Measurements from ENCODE around the gene PPP2R5E. TPM values are rescaled to one million over a fixed set of nuclear protein-coding genes. Genes with fewer than 3 reads are reported as not detected.

The PPP2R5E gene
- total and polyA plus RNA-seq, 4 donors: 6.0 to 13.1 (median 8.4) TPM

- 56% methylated on average over 1 of the region's 1 CpG for WGBS
- TF ChIP-seq GABPA (IDR thresholded peaks at IDR 0.05 in 1 of 2, conservative IDR thresholded peaks at IDR 0.05 in 1 of 2) (no peak), RAD21 (IDR thresholded peaks at IDR 0.05) (peak in 1 of 2 donors; percentile 9)
- H3K9me3 ChIP-seq (ENCODE audit: control insufficient read depth in 4 of 4, low read length in 3 of 4): no peaks in the 10 kb centered on the region
- no peak overlapping the region for H3K9ac ChIP-seq (ENCODE audit: low read depth in 1 of 2, low read length in 2 of 2)
- H3K36me3 ChIP-seq (ENCODE audit: control insufficient read depth in 4 of 4, insufficient read depth in 3 of 4, low read depth in 1 of 4, low read length in 3 of 4): peaks cover 3 to 18% (median 11%) of the 10 kb centered on the region in 4 donors
- no peaks in the 10 kb centered on the region for H3K27me3 ChIP-seq (ENCODE audit: control insufficient read depth in 4 of 4, insufficient read depth in 4 of 4, low read length in 3 of 4)
- H3K4me3 ChIP-seq (ENCODE audit: low read depth in 1 of 3, low read length in 3 of 3): no peak overlapping the region
- H3K27ac ChIP-seq (ENCODE audit: low read depth in 1 of 2, low read length in 2 of 2): no peak overlapping the region
- peaks cover 0 to 4% (median 0%) of the 10 kb centered on the region in 4 donors for H3K4me1 ChIP-seq (ENCODE audit: control insufficient read depth in 4 of 4, insufficient read depth in 4 of 4, low read length in 3 of 4)
- no peak for DNase-seq (ENCODE audit: low spot score)
Observed at GRCh38 chr14:63392236-63392635, 150.9 kb downstream of the PPP2R5E start.

DNA sequence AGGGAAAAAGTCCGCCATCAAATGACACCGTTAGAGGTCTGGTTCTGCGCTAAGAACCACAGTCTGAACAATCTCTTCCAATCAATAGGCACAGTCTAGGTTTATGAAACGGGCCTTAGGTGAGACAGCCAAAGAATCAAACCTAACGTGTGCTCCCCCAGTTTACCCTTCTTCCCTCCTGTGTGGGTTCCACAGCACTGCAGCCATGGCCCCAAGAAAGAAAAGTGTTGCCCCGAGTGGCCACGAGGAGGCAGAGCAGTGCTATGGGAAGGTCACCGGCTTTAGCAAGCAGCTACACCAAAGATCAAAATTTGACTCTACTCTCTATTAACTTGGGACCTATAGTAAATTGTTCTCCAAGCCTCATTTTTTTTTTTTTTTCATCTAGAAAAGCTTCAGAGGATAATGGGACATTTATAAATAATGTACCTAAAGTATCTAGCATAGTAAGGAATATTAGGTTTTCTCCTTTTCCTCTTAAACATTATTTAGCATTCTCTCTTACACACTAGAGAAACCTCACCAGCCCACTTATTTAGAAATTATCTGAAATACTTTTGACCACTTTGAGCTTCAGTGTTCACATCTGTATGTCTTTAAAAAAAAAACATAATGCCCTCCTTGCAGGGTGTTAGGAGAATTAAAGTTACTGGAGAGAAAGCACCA lies 154.3 kb downstream of the PPP2R5E start:
- H3K9me3 ChIP-seq (ENCODE audit: control insufficient read depth in 4 of 4, low read length in 3 of 4): no peaks in the 10 kb centered on the region
- 56% methylated on average over 8 of the region's 8 CpGs for whole genome bisulfite sequencing
- peak; percentile 64 for DNase-seq (ENCODE audit: low spot score)
- TF ChIP-seq RAD21 (IDR thresholded peaks at IDR 0.05) (peak; percentile 94 to 98), NR2F2 (IDR thresholded peaks at IDR 0.05) (peak; percentile 25), RXRA (IDR thresholded peaks at IDR 0.05) (peak in 1 of 2 donors; percentile 34)
- TF ChIP-seq, protein P1, sequence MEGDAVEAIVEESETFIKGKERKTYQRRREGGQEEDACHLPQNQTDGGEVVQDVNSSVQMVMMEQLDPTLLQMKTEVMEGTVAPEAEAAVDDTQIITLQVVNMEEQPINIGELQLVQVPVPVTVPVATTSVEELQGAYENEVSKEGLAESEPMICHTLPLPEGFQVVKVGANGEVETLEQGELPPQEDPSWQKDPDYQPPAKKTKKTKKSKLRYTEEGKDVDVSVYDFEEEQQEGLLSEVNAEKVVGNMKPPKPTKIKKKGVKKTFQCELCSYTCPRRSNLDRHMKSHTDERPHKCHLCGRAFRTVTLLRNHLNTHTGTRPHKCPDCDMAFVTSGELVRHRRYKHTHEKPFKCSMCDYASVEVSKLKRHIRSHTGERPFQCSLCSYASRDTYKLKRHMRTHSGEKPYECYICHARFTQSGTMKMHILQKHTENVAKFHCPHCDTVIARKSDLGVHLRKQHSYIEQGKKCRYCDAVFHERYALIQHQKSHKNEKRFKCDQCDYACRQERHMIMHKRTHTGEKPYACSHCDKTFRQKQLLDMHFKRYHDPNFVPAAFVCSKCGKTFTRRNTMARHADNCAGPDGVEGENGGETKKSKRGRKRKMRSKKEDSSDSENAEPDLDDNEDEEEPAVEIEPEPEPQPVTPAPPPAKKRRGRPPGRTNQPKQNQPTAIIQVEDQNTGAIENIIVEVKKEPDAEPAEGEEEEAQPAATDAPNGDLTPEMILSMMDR (IDR thresholded peaks at IDR 0.05; ENCODE audit: low read depth, low read length, missing input control): peak; percentile 78
- TF ChIP-seq, protein P2, sequence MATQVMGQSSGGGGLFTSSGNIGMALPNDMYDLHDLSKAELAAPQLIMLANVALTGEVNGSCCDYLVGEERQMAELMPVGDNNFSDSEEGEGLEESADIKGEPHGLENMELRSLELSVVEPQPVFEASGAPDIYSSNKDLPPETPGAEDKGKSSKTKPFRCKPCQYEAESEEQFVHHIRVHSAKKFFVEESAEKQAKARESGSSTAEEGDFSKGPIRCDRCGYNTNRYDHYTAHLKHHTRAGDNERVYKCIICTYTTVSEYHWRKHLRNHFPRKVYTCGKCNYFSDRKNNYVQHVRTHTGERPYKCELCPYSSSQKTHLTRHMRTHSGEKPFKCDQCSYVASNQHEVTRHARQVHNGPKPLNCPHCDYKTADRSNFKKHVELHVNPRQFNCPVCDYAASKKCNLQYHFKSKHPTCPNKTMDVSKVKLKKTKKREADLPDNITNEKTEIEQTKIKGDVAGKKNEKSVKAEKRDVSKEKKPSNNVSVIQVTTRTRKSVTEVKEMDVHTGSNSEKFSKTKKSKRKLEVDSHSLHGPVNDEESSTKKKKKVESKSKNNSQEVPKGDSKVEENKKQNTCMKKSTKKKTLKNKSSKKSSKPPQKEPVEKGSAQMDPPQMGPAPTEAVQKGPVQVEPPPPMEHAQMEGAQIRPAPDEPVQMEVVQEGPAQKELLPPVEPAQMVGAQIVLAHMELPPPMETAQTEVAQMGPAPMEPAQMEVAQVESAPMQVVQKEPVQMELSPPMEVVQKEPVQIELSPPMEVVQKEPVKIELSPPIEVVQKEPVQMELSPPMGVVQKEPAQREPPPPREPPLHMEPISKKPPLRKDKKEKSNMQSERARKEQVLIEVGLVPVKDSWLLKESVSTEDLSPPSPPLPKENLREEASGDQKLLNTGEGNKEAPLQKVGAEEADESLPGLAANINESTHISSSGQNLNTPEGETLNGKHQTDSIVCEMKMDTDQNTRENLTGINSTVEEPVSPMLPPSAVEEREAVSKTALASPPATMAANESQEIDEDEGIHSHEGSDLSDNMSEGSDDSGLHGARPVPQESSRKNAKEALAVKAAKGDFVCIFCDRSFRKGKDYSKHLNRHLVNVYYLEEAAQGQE (IDR thresholded peaks at IDR 0.05): no peak
- no peak overlapping the region for H3K27ac ChIP-seq (ENCODE audit: low read depth in 1 of 2, low read length in 2 of 2)
- no peaks in the 10 kb centered on the region for H3K4me1 ChIP-seq (ENCODE audit: control insufficient read depth in 4 of 4, insufficient read depth in 4 of 4, low read length in 3 of 4)
- peaks cover 7 to 21% (median 14%) of the 10 kb centered on the region in 4 donors for H3K36me3 ChIP-seq (ENCODE audit: control insufficient read depth in 4 of 4, insufficient read depth in 3 of 4, low read depth in 1 of 4, low read length in 3 of 4)
- no peaks in the 10 kb centered on the region for H3K27me3 ChIP-seq (ENCODE audit: control insufficient read depth in 4 of 4, insufficient read depth in 4 of 4, low read length in 3 of 4)
- no peak overlapping the region for H3K4me3 ChIP-seq (ENCODE audit: low read depth in 1 of 3, low read length in 3 of 3)
- no peak overlapping the region for H3K9ac ChIP-seq (ENCODE audit: low read depth in 1 of 2, low read length in 2 of 2)

DNA sequence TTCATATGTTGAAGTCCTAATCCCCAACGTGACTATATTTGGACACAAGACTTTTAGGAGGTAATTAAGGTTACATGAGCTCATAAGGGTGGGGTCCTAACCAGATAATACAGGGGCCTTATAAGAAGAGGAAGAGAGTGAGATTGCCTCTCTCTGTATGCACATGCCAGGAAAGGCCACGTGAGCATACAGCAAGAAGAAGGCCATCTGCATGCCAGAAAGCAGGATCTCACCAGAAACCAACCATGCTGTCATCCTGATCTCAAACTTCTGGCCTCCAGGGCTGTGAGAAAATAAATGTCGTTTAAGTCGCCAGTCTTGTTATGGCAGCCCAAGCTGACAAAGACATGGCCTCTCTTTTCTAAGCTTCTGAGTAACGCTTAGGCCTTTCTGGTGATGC lies 155.5 kb downstream of the PPP2R5E start:
- Histone ChIP-seq H3K27ac (ENCODE audit: low read depth in 1 of 2, low read length in 2 of 2) (no peak overlapping the region), H3K4me1 (ENCODE audit: control insufficient read depth in 4 of 4, insufficient read depth in 4 of 4, low read length in 3 of 4) (no peaks in the 10 kb centered on the region), H3K9me3 (ENCODE audit: control insufficient read depth in 4 of 4, low read length in 3 of 4) (no peaks in the 10 kb centered on the region), H3K9ac (ENCODE audit: low read depth in 1 of 2, low read length in 2 of 2) (no peak overlapping the region), H3K4me3 (ENCODE audit: low read depth in 1 of 3, low read length in 3 of 3) (no peak overlapping the region), H3K36me3 (ENCODE audit: control insufficient read depth in 4 of 4, insufficient read depth in 3 of 4, low read depth in 1 of 4, low read length in 3 of 4) (peaks cover 5 to 22% (median 15%) of the 10 kb centered on the region in 4 donors), H3K27me3 (ENCODE audit: control insufficient read depth in 4 of 4, insufficient read depth in 4 of 4, low read length in 3 of 4) (no peaks in the 10 kb centered on the region)
- 86% methylated on average over 5 of the region's 5 CpGs for WGBS
- no peak for TF ChIP-seq SP1 (IDR thresholded peaks at IDR 0.05)
- TF ChIP-seq, protein P3, sequence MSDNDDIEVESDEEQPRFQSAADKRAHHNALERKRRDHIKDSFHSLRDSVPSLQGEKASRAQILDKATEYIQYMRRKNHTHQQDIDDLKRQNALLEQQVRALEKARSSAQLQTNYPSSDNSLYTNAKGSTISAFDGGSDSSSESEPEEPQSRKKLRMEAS (IDR thresholded peaks at IDR 0.05): no peak
- TF ChIP-seq EGR1 (IDR thresholded peaks at IDR 0.05; ENCODE audit: low read depth in 2 of 2): no peak
- no peak for TF ChIP-seq RAD21 (IDR thresholded peaks at IDR 0.05)
- TF ChIP-seq HNF4G (IDR thresholded peaks at IDR 0.05): no peak
- TF ChIP-seq, protein P1 (IDR thresholded peaks at IDR 0.05; ENCODE audit: low read depth, low read length, missing input control): no peak
- TF ChIP-seq HNF4A (conservative IDR thresholded peaks at IDR 0.05): no peak
- TF ChIP-seq FOXA2 (IDR thresholded peaks at IDR 0.05): no peak
- no peak for TF ChIP-seq NR2F2 (IDR thresholded peaks at IDR 0.05)
- no peak for TF ChIP-seq TAF1 (conservative IDR thresholded peaks at IDR 0.05)
- DNase-seq (ENCODE audit: low spot score): no peak

All from liver (tissue), 9 donors.